SK-N-DZ (cell line): ENCODE data around the gene WWOX.

Source experiments
- DNase-seq: peaks from one replicate; pipeline ENCODE4 v3.0.0-alpha.2; 2015; ENCODE audit warnings: low spot score

Gene WWOX

GRCh38 chr16:79083508-79084299 lies 984.2 kb downstream of the WWOX start:
- no peak for DNase-seq

- no peak for DNase-seq
Observed at GRCh38 chr16:79088971-79089370, 989.5 kb downstream of the WWOX start.

GRCh38 chr16:79089735-79090284 lies 990.4 kb downstream of the WWOX start:
- DNase-seq: no peak

GRCh38 chr16:79090966-79091365 lies 991.5 kb downstream of the WWOX start:
- no peak for DNase-seq

DNA sequence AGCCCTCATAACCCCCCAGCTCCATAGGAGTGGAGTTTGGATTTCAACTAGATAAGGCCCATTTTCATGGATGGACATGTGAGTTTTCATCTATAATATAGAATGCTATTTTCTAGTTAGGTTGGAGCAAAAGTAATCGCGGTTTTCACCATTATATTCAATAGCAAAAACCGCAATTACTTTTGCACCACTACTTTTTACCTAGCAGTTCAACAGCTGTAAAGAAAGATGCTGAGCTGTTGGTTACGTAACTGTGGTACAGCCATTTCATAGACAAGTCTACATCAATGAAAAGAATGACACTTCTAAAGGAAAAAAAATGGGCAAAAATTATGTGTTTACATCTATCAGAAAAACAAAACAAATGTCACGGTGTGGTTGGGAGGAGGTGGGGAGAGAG lies 993.4 kb downstream of the WWOX start:
- DNase-seq: no peak

DNA sequence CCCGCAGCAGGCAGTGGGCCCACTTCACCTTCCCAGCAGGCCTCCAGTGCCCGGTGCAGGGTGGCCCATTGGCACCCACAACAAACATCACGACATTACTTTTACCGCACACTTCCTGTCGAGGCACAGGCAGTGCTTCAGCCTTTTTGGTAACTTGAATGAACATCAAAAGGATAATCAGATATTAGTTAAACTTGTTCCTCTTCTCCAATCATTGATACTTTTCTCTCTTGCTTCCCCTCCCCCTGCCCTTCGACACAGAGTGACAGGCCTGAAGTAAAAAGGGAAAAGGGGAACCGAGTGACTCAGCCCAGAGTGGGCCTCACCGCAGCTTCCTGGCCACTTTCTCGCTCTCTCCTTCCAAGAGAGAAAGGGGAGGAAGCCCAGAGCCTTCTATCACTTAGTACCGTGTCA lies 994.1 kb downstream of the WWOX start:
- DNase-seq: no peak

GRCh38 chr16:79096246-79096645 lies 996.8 kb downstream of the WWOX start:
- no peak for DNase-seq

DNA sequence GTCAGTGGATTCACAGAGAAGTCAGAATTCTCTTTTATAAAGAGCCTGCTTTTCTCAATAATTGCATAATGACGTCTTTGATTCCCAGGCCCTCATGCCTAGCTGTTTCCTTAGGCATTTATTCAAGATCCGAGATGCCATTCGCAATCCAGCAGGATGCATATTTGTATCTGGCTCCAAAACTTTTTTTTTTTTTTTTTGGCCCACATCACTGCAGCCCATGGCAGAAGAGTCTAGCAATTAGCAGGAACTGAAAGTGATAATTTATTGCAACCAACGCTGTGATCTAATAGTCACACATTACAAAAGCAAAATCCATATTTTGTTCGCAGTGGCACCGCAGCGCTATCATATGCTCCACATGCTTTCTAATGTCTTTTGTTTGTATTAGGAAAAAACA lies 997.7 kb downstream of the WWOX start:
- DNase-seq: no peak

GRCh38 chr16:79097771-79098170 lies 998.3 kb downstream of the WWOX start:
- DNase-seq: no peak

DNA sequence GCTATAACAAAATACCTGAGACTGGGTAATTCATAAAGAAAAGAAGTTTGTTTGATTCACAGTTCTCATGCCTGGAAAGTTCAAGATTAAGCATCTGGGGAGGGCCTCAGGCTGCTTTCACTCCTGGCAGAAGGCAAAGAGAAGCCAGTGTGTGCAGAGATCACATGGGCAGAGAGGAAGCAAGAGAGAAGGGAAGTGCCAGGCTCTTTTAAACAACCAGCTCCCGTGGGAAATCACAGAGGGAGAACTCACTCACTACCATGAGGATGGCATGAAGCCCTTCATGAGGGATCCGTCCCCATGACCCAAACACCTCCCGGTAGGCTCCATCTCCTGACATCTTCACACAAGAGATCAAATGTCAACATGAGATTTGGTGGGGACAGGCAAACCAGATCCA lies 999.5 kb downstream of the WWOX start:
- no peak for DNase-seq

DNA sequence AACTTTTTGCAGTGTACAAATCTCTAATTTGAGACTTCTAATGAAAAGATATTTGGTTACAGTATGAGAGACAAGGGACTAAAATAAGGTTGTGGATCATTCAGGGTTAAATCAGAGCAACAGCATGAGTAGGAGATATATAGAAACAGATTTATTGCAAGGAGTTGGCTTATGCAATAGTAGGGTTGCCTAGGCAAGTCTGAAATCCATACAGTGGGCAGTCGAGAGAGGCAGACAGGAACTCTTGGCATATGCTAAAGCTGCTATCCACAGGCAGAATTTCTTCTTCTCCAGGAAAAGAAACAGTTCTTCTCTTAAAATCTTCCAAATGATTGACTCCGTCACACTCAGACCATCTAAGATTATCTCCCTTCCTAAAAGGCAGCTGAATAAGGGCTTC lies 1000.3 kb downstream of the WWOX start:
- no peak for DNase-seq

- no peak for DNase-seq
Observed at GRCh38 chr16:79100447-79100846, 1001.0 kb downstream of the WWOX start.

DNA sequence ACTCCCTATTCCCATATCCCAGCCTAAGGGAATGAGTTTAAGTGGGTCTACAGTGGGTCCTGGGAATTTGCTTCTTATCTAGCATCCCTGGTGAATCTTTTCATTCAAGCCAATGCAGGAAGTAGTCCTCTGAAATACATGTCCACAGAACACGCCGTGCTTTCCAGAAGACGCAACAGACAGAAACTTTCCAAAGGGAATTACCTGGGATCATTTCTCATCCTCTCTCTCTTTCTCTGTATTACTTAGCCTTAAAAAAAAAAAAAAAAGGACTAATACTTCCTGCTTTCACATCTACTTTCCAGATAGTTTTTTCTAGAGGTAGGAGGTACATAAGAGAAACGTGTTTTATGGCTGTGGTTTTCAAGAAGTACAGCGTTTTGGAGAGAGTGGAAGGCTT lies 1002.0 kb downstream of the WWOX start:
- DNase-seq: no peak

DNA sequence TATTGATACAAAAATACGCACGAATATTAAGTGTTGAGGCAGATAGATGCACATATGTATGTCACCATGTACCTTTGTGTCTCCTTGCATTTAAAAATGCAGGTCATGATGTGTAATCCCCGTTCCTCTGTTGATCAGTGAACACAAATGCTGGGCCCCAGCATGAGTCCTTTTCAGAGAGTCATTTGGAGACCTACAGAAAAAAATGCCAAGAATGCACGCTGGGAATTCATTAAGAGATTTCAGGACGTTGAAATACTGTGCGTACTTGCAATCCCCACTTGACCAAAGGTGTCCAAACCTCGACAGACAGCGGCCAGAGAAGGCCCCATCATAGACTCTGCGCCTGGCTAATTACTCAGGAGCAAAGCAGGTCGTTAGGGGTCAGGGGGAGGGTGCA lies 1005.1 kb downstream of the WWOX start:
- DNase-seq: no peak

DNA sequence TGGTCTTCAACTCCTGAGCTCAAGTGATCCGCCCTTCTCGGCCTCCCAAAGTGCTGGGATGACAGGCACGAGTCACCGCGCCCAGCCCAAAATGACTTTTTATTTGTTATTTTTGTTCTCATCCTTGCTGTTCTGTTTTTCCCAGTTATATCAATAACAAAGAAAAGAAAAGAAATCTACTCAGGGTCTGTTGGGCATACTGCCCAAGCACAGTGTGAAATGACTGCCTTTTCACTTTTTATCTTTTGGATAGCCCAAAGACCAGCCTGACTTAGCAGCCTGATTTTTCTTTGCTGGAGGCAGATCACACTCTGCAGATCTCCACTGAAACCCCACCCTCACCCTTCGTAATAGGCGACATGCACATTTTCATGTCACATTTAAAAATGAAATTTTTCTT lies 1007.8 kb downstream of the WWOX start:
- no peak for DNase-seq

DNA sequence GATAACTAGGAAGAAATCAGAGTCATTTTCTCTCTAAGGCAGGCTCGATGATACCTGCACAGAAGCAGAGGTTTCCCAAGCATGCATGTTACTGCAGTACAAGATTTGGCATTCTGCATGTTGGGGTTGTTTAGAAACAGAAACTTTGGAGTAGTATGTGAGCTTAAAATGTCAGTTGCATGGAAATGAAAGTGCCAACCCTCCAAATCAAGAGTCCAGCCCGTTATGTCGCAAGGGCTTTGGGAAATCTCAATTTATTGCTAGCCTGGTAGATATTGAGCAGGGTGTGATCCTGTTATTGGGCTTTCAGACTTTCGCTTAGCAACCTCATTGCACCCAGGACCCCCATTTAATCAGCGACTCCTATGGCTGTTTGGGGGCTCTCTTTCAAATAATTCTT lies 1010.3 kb downstream of the WWOX start:
- DNase-seq: no peak

DNA sequence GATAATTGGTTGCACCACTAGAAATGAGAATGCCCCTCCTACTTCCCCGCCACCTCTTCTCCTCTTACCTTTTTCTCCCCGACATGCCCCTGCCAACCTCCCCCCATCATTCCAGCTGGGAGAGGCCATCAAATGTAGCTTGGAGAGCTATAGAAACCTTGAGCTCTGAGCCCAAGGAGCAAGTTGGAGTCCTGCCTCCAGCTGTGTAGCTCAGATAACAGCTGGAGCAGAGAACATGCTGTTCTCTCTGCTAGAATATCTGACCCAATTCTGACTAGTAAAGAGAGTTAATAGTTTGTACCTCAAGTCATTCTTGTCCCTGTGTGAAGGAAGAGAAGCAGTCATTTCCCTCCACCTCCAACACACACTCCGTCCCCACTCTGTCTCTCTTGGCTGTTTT lies 1010.8 kb downstream of the WWOX start:
- DNase-seq: no peak

DNA sequence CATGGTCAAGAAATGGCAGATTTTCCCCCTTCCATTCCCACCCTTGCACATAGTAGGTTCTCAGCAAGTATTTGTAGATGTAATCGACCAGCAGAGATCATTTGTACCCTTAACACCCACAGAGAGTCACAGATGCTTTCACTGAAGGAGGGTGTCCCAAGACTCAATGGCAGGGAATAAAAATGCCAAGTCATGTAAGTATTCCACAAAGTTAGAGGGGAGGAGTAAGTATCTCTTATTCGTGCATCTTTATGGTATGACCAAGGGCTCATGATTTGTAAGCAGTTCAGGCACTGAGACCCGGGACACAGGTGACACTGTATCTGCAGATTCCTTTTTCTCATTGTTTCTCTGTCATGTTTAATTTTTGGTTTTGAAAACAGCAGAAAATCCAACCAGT lies 1011.5 kb downstream of the WWOX start:
- no peak for DNase-seq

DNA sequence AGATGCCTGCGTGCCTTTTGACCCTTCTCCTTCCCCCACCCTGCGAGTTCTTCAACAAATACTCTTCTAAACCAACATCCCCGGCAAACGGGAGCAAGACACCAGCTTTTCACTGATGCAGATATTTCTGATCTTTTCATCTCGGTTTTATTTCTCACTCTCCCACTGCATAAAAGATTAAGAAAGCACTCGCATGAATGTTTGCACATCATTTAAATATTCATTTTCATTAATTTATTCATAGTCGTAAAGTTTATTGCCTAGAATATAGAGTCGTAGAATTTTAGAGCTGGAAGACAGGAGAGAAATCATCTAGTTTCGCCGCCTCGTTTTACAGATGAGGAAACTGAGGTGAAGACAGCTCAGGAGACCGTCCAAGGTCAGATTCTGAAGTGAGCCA lies 1013.0 kb downstream of the WWOX start:
- no peak for DNase-seq

DNA sequence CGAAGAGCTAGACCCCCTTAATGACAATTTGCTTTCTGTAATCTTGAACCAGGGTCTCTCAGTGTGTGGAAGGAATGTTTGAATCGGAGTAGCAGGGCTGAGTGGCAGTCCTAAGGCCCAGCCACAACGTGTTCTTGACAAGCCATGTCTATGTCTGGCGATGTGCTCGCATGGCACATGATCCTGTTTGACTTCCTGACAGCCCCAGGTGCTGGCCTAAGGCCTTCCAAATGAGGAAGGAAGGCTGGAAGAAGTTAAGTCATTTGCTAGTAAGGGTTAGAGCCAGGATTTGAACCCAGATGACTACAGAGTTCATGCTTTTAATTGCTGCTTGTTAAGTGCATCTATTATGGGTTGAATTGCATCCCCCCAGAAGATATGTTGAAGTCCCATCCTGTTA lies 1014.4 kb downstream of the WWOX start:
- DNase-seq: no peak

- DNase-seq: peak; percentile 14
Observed at GRCh38 chr16:79114759-79115158, 1015.3 kb downstream of the WWOX start.

GRCh38 chr16:79121906-79122305 lies 1022.5 kb downstream of the WWOX start:
- no peak for DNase-seq

GRCh38 chr16:79122343-79122742 lies 1022.9 kb downstream of the WWOX start:
- no peak for DNase-seq
